RWPE2 (cell line): Measurements from ENCODE around the gene C17orf78.
"Not testable (repeated sequence)": the region's sequence is repeated elsewhere in the genome, so short reads cannot be mapped to it uniquely, and the experiment has no call there.

Experiments used
- ATAC-seq: fragments of 200-7000 bp; cut with Tn5 transposase; 3 replicates; pipeline ENCODE4 v1.9.1; 2021; ENCODE audit warnings: low read depth
- DNase-seq: peaks from one replicate; pipeline ENCODE4 v3.0.0-alpha.2; 2020; ENCODE audit warnings: low spot score
- H3K27ac ChIP-seq: fragments of 450-650 bp; 2 replicates; pipeline ENCODE4 v1.5.1; 2017; ENCODE audit warnings: mild to moderate bottlenecking; ENCODE audit not compliant: poor library complexity, severe bottlenecking
- H3K27me3 ChIP-seq: fragments of 250-450 bp; sonication (Bioruptor Pico); 2 replicates; pipeline ENCODE4 v1.5.1; 2021; ENCODE audit warnings: mild to moderate bottlenecking, moderate library complexity; ENCODE audit not compliant: insufficient read depth, poor library complexity, severe bottlenecking
- H3K36me3 ChIP-seq: fragments of 250-450 bp; sonication (Bioruptor Pico); 2 replicates; pipeline ENCODE4 v1.5.1; 2020; ENCODE audit warnings: low read depth, mild to moderate bottlenecking, moderate library complexity
- H3K4me1 ChIP-seq: fragments of 250-450 bp; sonication (Bioruptor Pico); 2 replicates; pipeline ENCODE4 v1.5.1; 2021; ENCODE audit warnings: mild to moderate bottlenecking, moderate library complexity; ENCODE audit not compliant: insufficient read depth, poor library complexity, severe bottlenecking
- H3K4me3 ChIP-seq: fragments of 250-450 bp; sonication (Bioruptor Pico); 2 replicates; pipeline ENCODE4 v1.5.1; 2021; ENCODE audit warnings: mild to moderate bottlenecking, moderate library complexity; ENCODE audit not compliant: severe bottlenecking
- H3K9me3 ChIP-seq: fragments of 250-450 bp; sonication (Bioruptor Pico); 2 replicates; pipeline ENCODE4 v1.5.1; 2021; ENCODE audit warnings: mild to moderate bottlenecking, moderate library complexity; ENCODE audit not compliant: severe bottlenecking
- CTCF ChIP-seq: fragments of 450-650 bp; IDR thresholded peaks from one replicate; pipeline ENCODE4 v1.5.1; 2017; ENCODE audit warnings: mild to moderate bottlenecking, moderate library complexity; ENCODE audit not compliant: poor library complexity, severe bottlenecking

C17orf78 gene

GRCh38 chr17:37430051-37430627 is 54.4 kb downstream of the C17orf78 start:
- peaks cover 77% of the 10 kb centered on the region for H3K36me3 ChIP-seq
- peak; percentile 90 for ATAC-seq
- H3K27ac ChIP-seq: peak overlapping the region; percentile 75

GRCh38 chr17:37432671-37433070 is 56.9 kb downstream of the C17orf78 start:
- H3K36me3 ChIP-seq: peaks cover 56% of the 10 kb centered on the region
- no peak overlapping the region for H3K27ac ChIP-seq
- H3K4me3 ChIP-seq: no peak overlapping the region
- DNase-seq: no peak
- H3K4me1 ChIP-seq: peaks cover 22% of the 10 kb centered on the region
- no peaks in the 10 kb centered on the region for H3K27me3 ChIP-seq
- no peak for TF ChIP-seq CTCF
- no peaks in the 10 kb centered on the region for H3K9me3 ChIP-seq
- no peak for ATAC-seq

More at GRCh38 chr17:37430051-37430627, 54.4 kb downstream of the C17orf78 start:
- TF ChIP-seq CTCF: no peak
- H3K4me3 ChIP-seq: no peak overlapping the region
- no peaks in the 10 kb centered on the region for H3K27me3 ChIP-seq
- DNase-seq: no peak
- peaks cover 22% of the 10 kb centered on the region for H3K4me1 ChIP-seq
- no peaks in the 10 kb centered on the region for H3K9me3 ChIP-seq

- Histone ChIP-seq H3K27me3 (no peaks in the 10 kb centered on the region), H3K4me3 (no peak overlapping the region), H3K9me3 (no peaks in the 10 kb centered on the region), H3K27ac (no peak overlapping the region), H3K4me1 (no peaks in the 10 kb centered on the region), H3K36me3 (peaks cover 66% of the 10 kb centered on the region)
- TF ChIP-seq CTCF: peak; percentile 53
- no peak for DNase-seq
- ATAC-seq: no peak
Measured at GRCh38 chr17:37438141-37438540, 62.4 kb downstream of the C17orf78 start.

- no peak overlapping the region for H3K27ac ChIP-seq
- peaks cover 68% of the 10 kb centered on the region for H3K36me3 ChIP-seq
- H3K4me1 ChIP-seq: peaks cover under 1% of the 10 kb centered on the region
- H3K27me3 ChIP-seq: no peaks in the 10 kb centered on the region
- ATAC-seq (no peak), DNase-seq (no peak)
- H3K4me3 ChIP-seq: no peak overlapping the region
- H3K9me3 ChIP-seq: no peaks in the 10 kb centered on the region
- no peak for TF ChIP-seq CTCF
Measured at GRCh38 chr17:37440424-37440823, 64.6 kb downstream of the C17orf78 start.

- H3K4me1 ChIP-seq, H3K9me3 ChIP-seq, ATAC-seq, H3K4me3 ChIP-seq, DNase-seq, H3K27ac ChIP-seq, H3K27me3 ChIP-seq: not testable (repeated sequence)
- peaks cover 71% of the 10 kb centered on the region for H3K36me3 ChIP-seq
Measured at GRCh38 chr17:37441369-37442014, 65.7 kb downstream of the C17orf78 start.
